GM21723 (cell line): Measurements from ENCODE around the gene SPINK1.
"Not testable (repeated sequence)": the region's sequence is repeated elsewhere in the genome, so short reads cannot be mapped to it uniquely, and the experiment has no call there.

ENCODE experiments used
- ATAC-seq: cut with Tn5 transposase; IDR thresholded peaks from one replicate; pipeline ENCODE4 v1.9.1; 2021; ENCODE audit warnings: mild to moderate bottlenecking, moderate library complexity; ENCODE audit not compliant: unreplicated experiment

SPINK1 gene

GRCh38 chr5:147854894-147855773, 23.7 kb upstream of the SPINK1 start:
- no peak for ATAC-seq

GRCh38 chr5:147854331-147854730, 22.9 kb upstream of the SPINK1 start:
- ATAC-seq, result no peak

- no peak for ATAC-seq
Observed at GRCh38 chr5:147853372-147853987, 22.0 kb upstream of the SPINK1 start.

DNA sequence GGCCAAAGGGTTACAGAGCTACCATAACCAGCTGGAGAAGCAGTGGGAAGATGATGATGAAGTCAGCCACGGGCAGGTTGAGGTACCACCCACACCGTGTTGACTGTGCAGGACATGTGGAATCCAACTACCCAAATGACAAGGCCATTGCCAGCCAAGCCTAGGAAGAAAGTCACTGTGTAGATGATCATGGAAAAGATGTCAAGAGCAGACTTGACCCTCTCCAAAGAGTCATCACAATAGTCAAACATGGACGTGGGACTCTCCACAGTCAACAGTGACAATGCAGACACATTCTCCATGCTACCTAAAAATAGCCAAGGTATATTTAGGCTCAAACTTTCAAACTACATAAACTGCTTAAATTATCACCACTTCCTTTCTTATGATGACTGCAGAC, 20.9 kb upstream of the SPINK1 start:
- ATAC-seq, result no peak

GRCh38 chr5:147851578-147851977, 20.1 kb upstream of the SPINK1 start:
- ATAC-seq, result no peak

- ATAC-seq, result no peak
Observed at GRCh38 chr5:147849226-147849625, 17.8 kb upstream of the SPINK1 start.

DNA sequence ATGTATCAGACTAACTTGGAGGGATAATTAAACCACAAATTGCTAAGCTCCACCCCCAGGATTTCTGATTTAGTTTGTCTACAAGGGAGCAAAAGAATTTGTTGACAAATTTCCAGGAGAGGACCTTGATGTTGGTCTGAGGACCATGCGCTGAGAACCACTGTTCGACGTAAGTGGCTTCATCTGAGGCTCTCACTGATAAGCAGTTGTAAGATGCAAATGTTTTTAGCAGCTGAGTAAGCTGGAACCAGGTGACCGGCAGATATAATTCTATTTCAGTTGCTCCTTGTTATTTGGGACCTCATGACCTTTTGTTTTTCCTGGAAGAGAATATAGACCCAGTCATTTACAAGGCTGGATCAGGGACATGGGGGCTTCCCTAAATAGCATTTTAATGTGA, 14.1 kb upstream of the SPINK1 start:
- no peak for ATAC-seq

DNA sequence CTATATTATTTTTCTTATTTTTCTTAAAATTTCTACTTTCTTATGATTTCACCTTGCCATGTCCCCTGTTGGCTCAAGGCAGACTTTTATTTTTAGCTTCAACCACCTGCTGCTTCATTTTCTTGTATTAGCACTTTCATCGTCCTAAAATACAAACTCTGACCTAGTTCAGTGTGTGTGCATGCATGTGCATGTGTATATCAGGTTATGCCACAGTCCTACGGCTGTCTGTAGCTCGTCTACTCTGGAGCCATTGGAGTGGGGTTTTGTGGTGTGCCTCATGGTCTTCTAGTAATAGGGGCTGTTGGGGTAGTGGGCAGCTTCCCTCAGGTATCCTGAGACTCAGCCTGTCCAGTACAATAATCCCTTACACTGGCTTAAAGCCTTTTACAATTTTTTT, 13.4 kb upstream of the SPINK1 start:
- no peak for ATAC-seq

GRCh38 chr5:147842869-147843268, 11.4 kb upstream of the SPINK1 start:
- ATAC-seq, result no peak

GRCh38 chr5:147836439-147836838, 5.0 kb upstream of the SPINK1 start:
- no peak for ATAC-seq

DNA sequence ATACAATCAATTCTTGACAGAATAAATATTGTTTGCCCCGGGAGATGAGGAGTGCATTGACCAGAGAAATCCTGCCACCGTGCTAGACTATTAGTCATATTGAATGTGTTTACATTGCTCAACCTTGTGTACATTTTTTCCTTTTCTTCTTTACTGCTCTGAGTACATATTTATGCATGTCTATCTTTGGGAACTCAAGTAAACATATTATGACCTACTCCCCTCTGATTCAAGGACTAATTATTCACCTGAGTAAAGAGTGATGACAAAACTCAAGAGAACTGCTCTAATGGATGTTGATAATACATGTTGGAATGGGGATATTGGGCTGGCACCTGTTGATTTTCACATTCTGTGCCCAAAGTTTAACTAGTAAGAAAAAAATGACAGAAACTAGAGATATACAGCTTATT, 3.9 kb upstream of the SPINK1 start:
- no peak for ATAC-seq

DNA sequence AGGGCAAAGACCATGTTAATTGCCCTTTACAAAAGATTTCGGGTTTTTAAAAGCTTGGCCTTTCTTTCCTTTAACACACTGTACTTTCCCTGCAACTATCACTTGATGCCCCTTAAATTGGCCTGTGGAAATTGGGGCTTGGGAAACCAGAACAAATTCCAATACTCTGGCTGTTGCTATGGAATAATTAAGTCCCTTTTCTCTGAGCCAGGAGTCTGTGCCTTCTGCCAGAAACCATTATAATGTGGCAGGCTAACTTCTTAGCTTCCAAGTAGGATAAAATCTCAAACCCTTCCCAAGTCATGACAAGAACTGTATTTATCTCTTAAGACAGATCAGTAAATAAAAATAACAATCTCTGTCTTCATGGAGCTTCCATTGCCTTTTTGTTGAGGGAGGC, 1.1 kb upstream of the SPINK1 start:
- no peak for ATAC-seq

- ATAC-seq, result no peak
Observed at GRCh38 chr5:147830035-147830434, 1.4 kb downstream of the SPINK1 start.

DNA sequence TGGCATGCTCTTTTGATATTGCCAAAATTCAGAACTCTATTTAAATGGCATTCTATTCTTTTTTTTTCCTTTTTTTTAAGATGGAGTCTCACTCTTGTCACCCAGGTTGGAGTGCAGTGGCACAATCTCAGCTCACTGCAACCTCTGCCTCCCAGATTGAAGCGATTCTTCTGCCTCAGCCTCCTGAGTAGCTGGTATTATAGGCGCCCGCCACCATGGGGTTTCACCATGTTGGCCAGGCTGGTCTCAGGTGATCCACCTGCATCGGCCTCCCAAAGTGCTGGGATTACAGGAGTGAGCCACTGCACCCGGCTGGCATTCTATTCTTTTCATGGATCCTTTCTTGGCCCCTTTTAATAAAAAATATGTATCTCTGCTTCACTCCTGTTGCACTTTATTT, 4.5 kb downstream of the SPINK1 start:
- ATAC-seq, result not testable (repeated sequence)

DNA sequence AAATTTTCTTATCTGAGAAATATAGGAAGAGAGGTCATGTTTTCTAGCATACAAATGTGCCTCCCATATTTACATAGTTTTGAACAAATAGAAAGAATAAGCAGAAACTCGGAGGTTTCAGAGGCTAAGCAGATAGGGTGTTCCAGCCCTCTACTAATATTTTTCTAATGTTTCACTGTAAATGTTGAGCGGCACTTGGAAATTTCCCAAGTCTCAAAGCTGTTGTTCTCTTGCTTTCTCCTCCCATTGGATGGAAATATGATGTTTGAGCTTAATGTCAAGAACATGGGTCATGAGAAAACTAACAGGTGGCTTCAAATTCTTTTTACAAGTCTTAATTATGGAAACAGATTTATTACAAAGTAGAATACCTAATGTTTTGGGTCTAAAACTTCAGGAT, 5.1 kb downstream of the SPINK1 start:
- ATAC-seq, result no peak

DNA sequence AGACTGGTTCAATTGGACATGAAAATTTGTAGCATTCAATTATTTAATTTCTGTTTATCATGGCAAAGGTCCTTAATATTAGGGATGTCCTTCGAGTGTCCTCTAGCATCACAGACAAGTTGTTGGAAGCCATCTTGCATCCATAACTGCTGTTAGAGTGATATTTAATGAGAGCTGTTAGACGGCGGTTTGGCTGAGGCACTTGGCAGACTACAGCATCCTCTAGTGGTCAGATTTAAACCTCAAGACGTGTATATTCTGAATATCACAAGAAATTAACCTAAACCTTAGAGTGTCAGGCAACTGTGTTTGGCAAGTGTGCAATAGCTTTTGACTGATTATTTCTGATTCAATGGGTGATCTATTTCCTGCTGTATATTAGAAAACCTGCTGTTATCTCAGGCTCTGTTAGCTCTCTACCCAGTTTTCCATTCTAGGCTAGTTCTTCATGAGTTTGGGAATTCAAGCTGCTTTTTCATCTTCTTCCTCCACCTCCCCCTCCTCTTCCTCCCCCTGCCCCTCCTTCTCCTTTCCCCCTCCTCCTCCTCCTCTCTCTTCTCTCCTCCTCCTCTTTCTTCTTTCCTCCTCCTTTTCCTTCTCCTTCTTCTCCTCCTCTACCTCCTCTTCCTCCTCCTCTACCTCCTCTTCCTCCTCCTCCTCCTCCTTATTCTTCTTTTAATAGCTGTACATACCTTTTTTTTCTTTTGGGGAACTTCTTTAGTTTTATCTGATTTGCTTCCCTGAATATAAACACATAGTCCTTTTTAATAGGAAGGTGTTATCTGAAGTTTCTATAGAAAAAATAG, 8.6 kb downstream of the SPINK1 start:
- peak; percentile 82 for ATAC-seq

- not testable (repeated sequence) for ATAC-seq
Observed at GRCh38 chr5:147822222-147822621, 9.2 kb downstream of the SPINK1 start.

GRCh38 chr5:147821766-147822165, 9.7 kb downstream of the SPINK1 start:
- ATAC-seq, result no peak

DNA sequence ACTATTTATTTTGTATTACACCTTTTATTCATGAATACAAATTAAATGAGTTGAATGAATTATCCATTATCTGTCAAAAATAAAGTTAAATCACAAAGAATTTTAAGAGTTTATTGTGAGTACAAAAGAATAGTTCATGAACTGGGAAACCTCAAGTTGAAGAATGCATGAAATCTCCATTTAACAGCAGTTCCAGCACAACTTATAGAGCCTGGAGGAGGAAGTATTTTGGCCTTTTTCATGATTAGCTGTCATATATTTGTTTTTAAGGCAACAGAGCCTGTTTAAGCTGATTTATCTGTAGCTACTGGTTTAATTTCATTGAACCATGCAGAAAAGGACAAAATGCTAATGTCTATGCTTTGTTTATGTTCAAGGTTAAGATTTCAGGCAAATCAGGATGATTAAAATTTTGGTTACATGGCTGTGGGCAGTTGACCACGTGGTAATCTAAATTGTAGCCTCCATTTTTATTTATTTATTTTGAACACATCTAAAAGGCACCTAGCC, 12.2 kb downstream of the SPINK1 start:
- no peak for ATAC-seq

DNA sequence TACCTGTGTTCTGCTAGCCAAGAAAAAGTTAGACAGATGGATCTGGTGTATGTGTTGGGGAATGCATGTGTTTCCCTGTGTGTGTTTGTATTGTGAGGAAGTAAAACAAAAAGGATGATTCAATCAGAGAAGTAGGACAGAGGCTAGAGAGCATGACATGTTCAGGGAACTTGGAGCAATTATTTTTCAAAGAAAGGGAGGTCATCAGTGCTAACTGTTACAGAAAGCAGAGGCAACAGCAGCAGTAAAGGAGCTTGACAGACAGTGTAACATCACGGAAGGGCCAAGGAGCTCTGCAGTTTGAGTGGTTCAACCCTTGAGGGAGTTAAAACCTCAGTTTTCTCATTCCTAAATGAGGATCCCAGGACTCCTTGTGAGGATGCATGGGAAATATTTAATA, 13.2 kb downstream of the SPINK1 start:
- no peak for ATAC-seq

GRCh38 chr5:147813696-147814095, 17.8 kb downstream of the SPINK1 start:
- ATAC-seq, result no peak
